Activated T-helper 1 cell treated with anti-CD3 and anti-CD28 coated beads, Interleukin-12 subunit alpha, Interleukin-12 subunit beta, Interleukin-2, Interleukin-4 antibody, amounts not matched to agents 30 ng/mL and 10 ng/mL and 1 ng/mL, durations not matched to agents 14 hours and 24 hours and 36 hours (primary cell): ENCODE results near the gene CHD9. TPM values are rescaled to one million over a fixed set of nuclear protein-coding genes. Genes with fewer than 3 reads are reported as not detected.

Experiments
- DNase-seq: peaks from one replicate; pipeline ENCODE4 v3.0.0; 2021; ENCODE audit warnings: low spot score
- H3K27ac Mint-ChIP-seq: one replicate; pipeline ENCODE4 v1.8.0; 2021; ENCODE audit warnings: mild to moderate bottlenecking, mixed read lengths
- H3K27me3 Mint-ChIP-seq: one replicate; pipeline ENCODE4 v1.8.0; 2022; ENCODE audit warnings: mild to moderate bottlenecking, moderate library complexity, mixed read lengths; ENCODE audit not compliant: insufficient read depth
- H3K36me3 Mint-ChIP-seq: one replicate; pipeline ENCODE4 v1.8.0; 2021; ENCODE audit warnings: low read depth, mixed read lengths
- H3K4me1 Mint-ChIP-seq: one replicate; pipeline ENCODE4 v1.8.0; 2021; ENCODE audit warnings: low read depth, mixed read lengths
- H3K4me3 Mint-ChIP-seq: one replicate; pipeline ENCODE4 v1.8.0; 2021; ENCODE audit warnings: mild to moderate bottlenecking, moderate library complexity, mixed read lengths
- H3K9me3 Mint-ChIP-seq: one replicate; pipeline ENCODE4 v1.8.0; 2021; ENCODE audit warnings: mixed read lengths
- intact Hi-C: fragments of 100-400 bp; cut with micrococcal nuclease; formaldehyde crosslinking; loops from one replicate; pipeline ENCODE4 v1.15.1; 2024
- total RNA-seq: library from RNA; stranded (reverse); gene quantifications from 2 replicates; pipeline ENCODE4 v1.2.3, GENCODE V29; 2022

The CHD9 gene
- total RNA-seq, 1 donor from 2014 or later, result 17.0 TPM

DNA sequence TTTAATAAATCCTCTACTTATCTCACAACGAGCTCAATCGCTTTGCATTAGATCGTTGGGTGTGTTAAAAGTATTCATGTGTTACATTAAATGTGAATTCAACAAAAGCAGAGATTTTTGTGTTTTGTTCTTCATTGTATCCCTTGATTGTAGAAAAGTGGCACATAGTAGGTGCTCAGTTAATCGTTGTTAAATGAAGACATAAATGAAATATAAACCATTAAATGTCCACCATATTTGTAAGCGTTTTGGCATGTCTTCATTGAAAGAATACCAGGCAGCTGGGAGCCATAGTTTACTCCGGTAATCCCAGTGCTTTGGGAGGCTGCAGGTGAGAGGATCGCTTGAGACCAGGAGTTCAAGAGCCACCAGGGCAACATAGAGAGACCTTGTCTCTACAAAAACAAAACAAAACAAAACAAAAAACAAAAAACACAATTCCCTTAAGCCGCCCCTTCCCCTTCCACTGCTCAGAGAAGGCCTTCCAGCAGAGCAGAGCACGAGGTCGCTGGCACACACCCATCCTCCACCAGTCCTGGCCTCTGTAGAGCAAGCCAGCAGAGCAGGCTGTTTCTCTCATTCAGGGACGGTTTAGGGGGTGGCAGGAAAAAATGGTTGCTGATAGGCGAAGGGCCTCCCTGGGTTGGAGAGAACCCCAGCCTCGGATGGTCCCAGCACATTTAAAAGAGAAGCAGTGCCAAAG, 673 bp upstream of the CHD9 start:
- no peaks in the 10 kb centered on the region for H3K9me3 Mint-ChIP-seq
- H3K4me3 Mint-ChIP-seq, result peak overlapping the region; percentile 89
- no peaks in the 10 kb centered on the region for H3K36me3 Mint-ChIP-seq
- peaks cover 25% of the 10 kb centered on the region for H3K4me1 Mint-ChIP-seq
- DNase-seq, result no peak
- H3K27me3 Mint-ChIP-seq, result no peaks in the 10 kb centered on the region
- H3K27ac Mint-ChIP-seq, result peak overlapping the region; percentile 84
- intact Hi-C loops, result loop anchor here (1.0 to 10.0 kb wide), 6 partner anchors 45 to 691 kb away; no protein-coding TSS in a partner anchor

GRCh38 chr16:53055541-53056391, 975 bp downstream of the CHD9 start:
- Mint-ChIP-seq H3K9me3 (no peaks in the 10 kb centered on the region), H3K27me3 (no peaks in the 10 kb centered on the region), H3K4me1 (peaks cover 25% of the 10 kb centered on the region), H3K27ac (peak overlapping the region; percentile 71), H3K36me3 (no peaks in the 10 kb centered on the region), H3K4me3 (peak overlapping the region; percentile 89)
- no peak for DNase-seq
- intact Hi-C loops, result loop anchor here (1.0 to 10.0 kb wide), 10 partner anchors 43 to 689 kb away; partner anchors contain the start of genes AKTIP, FTO and RPGRIP1L

DNA sequence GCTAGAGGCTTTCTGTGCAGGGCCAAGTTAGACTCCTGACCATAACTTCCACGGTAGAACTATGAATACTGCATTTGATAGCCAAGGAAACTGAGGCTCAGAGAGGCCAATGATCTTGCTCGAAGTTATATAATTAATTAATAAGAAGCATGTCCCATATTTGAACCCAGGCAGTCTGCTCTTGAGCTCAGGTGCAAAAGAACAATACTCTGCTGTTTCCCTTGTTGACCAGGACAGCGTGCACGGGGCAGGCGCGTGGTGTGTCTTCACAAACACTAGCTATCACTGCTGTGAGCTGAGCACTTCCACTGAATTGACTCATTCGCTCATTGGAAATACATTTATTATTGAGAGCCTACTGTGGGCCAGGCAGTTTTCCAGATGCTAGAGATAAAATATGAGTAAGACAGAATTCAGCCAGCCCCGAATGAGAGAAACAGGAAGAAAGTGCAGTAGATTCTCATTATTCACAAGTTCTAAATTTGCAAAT, 1.6 kb downstream of the CHD9 start:
- no peaks in the 10 kb centered on the region for H3K27me3 Mint-ChIP-seq
- H3K27ac Mint-ChIP-seq, result no peak overlapping the region
- H3K9me3 Mint-ChIP-seq, result no peaks in the 10 kb centered on the region
- DNase-seq, result no peak
- intact Hi-C loops, result loop anchor here (5.0 to 10.0 kb wide), 3 partner anchors 401 to 688 kb away; partner anchors contain the start of genes FTO and RPGRIP1L
- no peaks in the 10 kb centered on the region for H3K36me3 Mint-ChIP-seq
- peaks cover 30% of the 10 kb centered on the region for H3K4me1 Mint-ChIP-seq
- peak overlapping the region; percentile 49 for H3K4me3 Mint-ChIP-seq

- intact Hi-C loops, result loop anchor here (5.0 to 10.0 kb wide), 3 partner anchors 400 to 687 kb away; partner anchors contain the start of genes FTO and RPGRIP1L
- no peak for DNase-seq
- Mint-ChIP-seq H3K27me3 (no peaks in the 10 kb centered on the region), H3K27ac (peak overlapping the region; percentile 49), H3K9me3 (no peaks in the 10 kb centered on the region), H3K4me1 (peaks cover 35% of the 10 kb centered on the region), H3K4me3 (no peak overlapping the region), H3K36me3 (no peaks in the 10 kb centered on the region)
These were observed 2.9 kb downstream of the CHD9 start for GRCh38 chr16:53057658-53058057.

GRCh38 chr16:53058441-53058840, 3.6 kb downstream of the CHD9 start:
- Mint-ChIP-seq H3K4me1 (peaks cover 34% of the 10 kb centered on the region), H3K27me3 (no peaks in the 10 kb centered on the region), H3K27ac (no peak overlapping the region), H3K36me3 (no peaks in the 10 kb centered on the region), H3K9me3 (no peaks in the 10 kb centered on the region), H3K4me3 (no peak overlapping the region)
- intact Hi-C loops, result loop anchor here (5.0 to 10.0 kb wide), 3 partner anchors 399 to 686 kb away; partner anchors contain the start of genes FTO and RPGRIP1L
- DNase-seq, result no peak

- no peaks in the 10 kb centered on the region for H3K9me3 Mint-ChIP-seq
- H3K27me3 Mint-ChIP-seq, result no peaks in the 10 kb centered on the region
- no peak overlapping the region for H3K27ac Mint-ChIP-seq
- peaks cover 34% of the 10 kb centered on the region for H3K4me1 Mint-ChIP-seq
- intact Hi-C loops, result loop anchor here (5.0 to 10.0 kb wide), 3 partner anchors 398 to 686 kb away; partner anchors contain the start of genes FTO and RPGRIP1L
- H3K4me3 Mint-ChIP-seq, result no peak overlapping the region
- no peak for DNase-seq
- H3K36me3 Mint-ChIP-seq, result no peaks in the 10 kb centered on the region
These were observed 4.1 kb downstream of the CHD9 start for GRCh38 chr16:53058882-53059281.

DNA sequence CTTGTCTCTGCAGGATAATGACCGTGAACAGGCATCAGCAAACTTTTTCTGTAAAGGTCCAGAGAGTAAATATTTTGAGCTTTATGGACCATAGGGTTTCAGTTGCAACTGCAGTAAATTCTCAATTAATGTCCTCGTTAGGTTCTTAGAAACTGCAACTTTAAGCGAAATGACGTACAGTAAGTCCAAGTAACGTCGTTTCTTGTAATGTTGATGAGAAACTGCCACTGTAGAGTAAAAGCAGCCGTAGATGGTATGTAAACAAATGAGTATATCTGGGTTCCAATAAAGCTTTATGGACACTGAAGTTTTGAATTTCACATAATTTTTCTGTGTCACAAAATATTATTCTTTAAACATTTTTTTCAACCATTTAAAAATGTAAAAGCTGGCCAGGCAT, 4.9 kb downstream of the CHD9 start:
- intact Hi-C loops, result loop anchor here (5.0 to 10.0 kb wide), 3 partner anchors 398 to 685 kb away; partner anchors contain the start of genes FTO and RPGRIP1L
- no peaks in the 10 kb centered on the region for H3K9me3 Mint-ChIP-seq
- no peak overlapping the region for H3K4me3 Mint-ChIP-seq
- H3K4me1 Mint-ChIP-seq, result peaks cover 27% of the 10 kb centered on the region
- DNase-seq, result no peak
- no peak overlapping the region for H3K27ac Mint-ChIP-seq
- no peaks in the 10 kb centered on the region for H3K27me3 Mint-ChIP-seq
- H3K36me3 Mint-ChIP-seq, result no peaks in the 10 kb centered on the region

GRCh38 chr16:53061256-53061655, 6.5 kb downstream of the CHD9 start:
- no peak overlapping the region for H3K27ac Mint-ChIP-seq
- DNase-seq, result no peak
- intact Hi-C loops, result no loop called here
- no peaks in the 10 kb centered on the region for H3K9me3 Mint-ChIP-seq
- no peaks in the 10 kb centered on the region for H3K27me3 Mint-ChIP-seq
- peaks cover 23% of the 10 kb centered on the region for H3K4me1 Mint-ChIP-seq
- H3K4me3 Mint-ChIP-seq, result no peak overlapping the region
- no peaks in the 10 kb centered on the region for H3K36me3 Mint-ChIP-seq

DNA sequence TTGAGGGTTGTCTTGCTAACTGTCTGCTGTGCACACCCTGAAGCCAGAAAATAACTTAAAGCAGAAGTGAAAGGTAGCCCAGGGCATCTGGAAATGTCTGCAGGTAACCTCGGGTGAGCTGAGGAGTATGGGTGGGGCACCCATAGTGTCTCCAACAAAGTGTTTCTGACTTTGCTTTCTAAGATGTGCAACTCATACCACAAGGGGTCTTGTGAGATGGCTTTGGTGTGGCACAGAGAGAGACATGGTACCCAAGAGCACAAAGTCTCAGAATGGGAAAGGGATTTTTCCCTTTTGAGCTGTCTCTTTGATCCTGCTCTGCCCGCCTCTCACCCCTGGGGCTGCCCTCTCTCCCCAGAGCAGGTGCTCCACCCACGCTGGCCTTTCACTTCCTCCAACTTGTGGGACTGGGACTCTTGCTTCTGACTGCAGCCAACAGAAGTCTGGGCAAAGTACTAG, 6.9 kb downstream of the CHD9 start:
- no peak for DNase-seq
- Mint-ChIP-seq H3K9me3 (no peaks in the 10 kb centered on the region), H3K4me3 (peak overlapping the region; percentile 24), H3K36me3 (no peaks in the 10 kb centered on the region), H3K27me3 (no peaks in the 10 kb centered on the region), H3K27ac (peak overlapping the region; percentile 61), H3K4me1 (peaks cover 23% of the 10 kb centered on the region)
- intact Hi-C loops, result no loop called here

DNA sequence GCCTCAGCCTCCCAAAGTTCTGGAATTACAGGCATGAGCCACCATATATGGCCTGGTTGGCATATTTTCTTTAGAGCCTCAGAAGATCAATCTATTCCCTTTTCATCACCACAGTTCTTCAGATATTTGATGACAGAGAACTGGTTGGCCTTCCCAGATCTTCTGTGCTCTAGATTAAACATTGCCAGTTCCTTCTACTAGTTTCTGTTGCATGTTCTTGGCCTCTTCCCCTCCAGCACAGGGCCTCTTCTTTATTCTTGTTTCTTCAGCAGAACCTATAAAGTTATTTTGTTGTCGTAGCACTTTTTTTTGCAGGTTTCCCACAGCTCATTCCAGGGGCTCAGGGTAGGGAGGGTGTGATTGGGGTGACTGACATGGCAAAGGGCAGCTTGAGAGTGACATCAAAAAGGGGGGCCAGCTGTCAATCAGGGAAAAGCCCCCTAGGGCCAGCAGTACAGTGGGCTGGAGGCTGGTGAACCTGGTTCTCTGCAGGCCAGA, 9.3 kb downstream of the CHD9 start:
- Mint-ChIP-seq H3K27ac (no peak overlapping the region), H3K4me3 (no peak overlapping the region), H3K4me1 (peaks cover 28% of the 10 kb centered on the region), H3K36me3 (peaks cover 4% of the 10 kb centered on the region), H3K9me3 (no peaks in the 10 kb centered on the region), H3K27me3 (no peaks in the 10 kb centered on the region)
- DNase-seq, result no peak
- intact Hi-C loops, result no loop called here

DNA sequence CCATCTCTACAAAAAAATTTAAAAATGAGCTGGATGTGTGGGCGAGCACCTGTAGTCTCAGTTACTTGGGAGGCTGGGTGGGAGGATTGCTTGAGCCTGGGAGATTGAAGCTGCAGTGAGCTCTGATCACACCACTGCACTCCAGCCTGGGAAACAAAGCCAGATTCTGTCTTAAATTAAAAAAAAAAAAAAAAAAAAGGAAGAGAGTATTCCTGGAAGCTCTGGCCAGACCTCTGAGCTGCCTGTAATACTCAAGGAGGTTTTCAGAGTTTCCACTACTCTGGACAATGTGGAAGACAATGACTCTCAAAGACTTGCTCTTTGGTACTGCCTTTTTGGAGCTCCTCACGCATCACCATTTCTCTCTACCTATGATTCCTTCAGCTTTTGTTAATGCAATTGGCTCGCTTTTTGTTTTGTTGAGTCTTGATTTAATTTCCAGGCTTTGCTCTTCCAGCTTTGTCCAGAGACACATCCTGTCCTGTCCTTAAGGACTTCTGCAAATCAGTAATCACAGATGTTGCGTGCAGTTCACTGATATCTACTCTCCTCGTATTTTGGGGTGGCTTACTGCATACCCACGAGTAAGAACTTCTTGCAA, 10.8 kb downstream of the CHD9 start:
- Mint-ChIP-seq H3K9me3 (no peaks in the 10 kb centered on the region), H3K4me3 (no peak overlapping the region), H3K27ac (no peak overlapping the region), H3K36me3 (peaks cover 8% of the 10 kb centered on the region), H3K4me1 (peaks cover 35% of the 10 kb centered on the region), H3K27me3 (no peaks in the 10 kb centered on the region)
- no peak for DNase-seq
- intact Hi-C loops, result no loop called here

- DNase-seq, result no peak
- peaks cover 19% of the 10 kb centered on the region for H3K4me1 Mint-ChIP-seq
- no peaks in the 10 kb centered on the region for H3K27me3 Mint-ChIP-seq
- no peak overlapping the region for H3K27ac Mint-ChIP-seq
- no peak overlapping the region for H3K4me3 Mint-ChIP-seq
- no peaks in the 10 kb centered on the region for H3K9me3 Mint-ChIP-seq
- intact Hi-C loops, result no loop called here
- H3K36me3 Mint-ChIP-seq, result peaks cover 9% of the 10 kb centered on the region
These were observed 12.9 kb downstream of the CHD9 start for GRCh38 chr16:53067675-53068074.
